ENCODE measurements around the gene VPS54.

GRCh38 chr2:64015898-64016297, 3.3 kb downstream of the VPS54 start:
- TF ChIP-seq, protein P1, sequence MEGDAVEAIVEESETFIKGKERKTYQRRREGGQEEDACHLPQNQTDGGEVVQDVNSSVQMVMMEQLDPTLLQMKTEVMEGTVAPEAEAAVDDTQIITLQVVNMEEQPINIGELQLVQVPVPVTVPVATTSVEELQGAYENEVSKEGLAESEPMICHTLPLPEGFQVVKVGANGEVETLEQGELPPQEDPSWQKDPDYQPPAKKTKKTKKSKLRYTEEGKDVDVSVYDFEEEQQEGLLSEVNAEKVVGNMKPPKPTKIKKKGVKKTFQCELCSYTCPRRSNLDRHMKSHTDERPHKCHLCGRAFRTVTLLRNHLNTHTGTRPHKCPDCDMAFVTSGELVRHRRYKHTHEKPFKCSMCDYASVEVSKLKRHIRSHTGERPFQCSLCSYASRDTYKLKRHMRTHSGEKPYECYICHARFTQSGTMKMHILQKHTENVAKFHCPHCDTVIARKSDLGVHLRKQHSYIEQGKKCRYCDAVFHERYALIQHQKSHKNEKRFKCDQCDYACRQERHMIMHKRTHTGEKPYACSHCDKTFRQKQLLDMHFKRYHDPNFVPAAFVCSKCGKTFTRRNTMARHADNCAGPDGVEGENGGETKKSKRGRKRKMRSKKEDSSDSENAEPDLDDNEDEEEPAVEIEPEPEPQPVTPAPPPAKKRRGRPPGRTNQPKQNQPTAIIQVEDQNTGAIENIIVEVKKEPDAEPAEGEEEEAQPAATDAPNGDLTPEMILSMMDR (IDR thresholded peaks at IDR 0.05; ENCODE audit: insufficient read depth, low read length) = no peak
- TF ChIP-seq POLR2AphosphoS5 (IDR thresholded peaks at IDR 0.05; ENCODE audit: low read depth) (no peak), GABPA (IDR thresholded peaks at IDR 0.05; ENCODE audit: low read depth) (no peak)

Measured in HL-60 (cell line).